Stimulated activated CD4-positive, alpha-beta T cell treated with anti-CD3 and anti-CD28 coated beads, Interleukin-4, amount 100 ng/mL, for 4 hours (primary cell): ENCODE measurements around the gene CMKLR1.

ENCODE experiments used
- DNase-seq, 2 experiments: peaks; one replicate each; pipeline ENCODE4 v3.0.0-alpha.2; 2020

Gene CMKLR1

GRCh38 chr12:108313606-108314351, 25.3 kb downstream of the CMKLR1 start:
- no peak for DNase-seq

DNA sequence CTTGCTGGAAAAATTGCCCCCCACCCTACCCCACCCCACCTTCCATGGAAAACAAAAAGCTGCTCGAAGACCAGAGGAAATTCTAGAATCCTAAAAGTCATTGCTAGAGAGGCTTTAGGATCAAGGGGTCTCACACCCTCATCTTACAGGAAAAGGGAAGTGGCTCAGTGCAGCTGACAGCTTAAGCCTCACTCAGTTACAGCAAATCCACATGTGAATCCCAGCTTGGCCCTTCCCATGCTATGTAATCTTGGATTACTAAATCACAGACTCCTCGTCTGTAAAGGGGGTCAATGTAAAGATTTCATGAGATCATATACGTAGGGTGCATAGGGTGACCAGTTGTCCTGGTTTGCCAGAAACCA, 25.9 kb downstream of the CMKLR1 start:
- no peak for DNase-seq

DNA sequence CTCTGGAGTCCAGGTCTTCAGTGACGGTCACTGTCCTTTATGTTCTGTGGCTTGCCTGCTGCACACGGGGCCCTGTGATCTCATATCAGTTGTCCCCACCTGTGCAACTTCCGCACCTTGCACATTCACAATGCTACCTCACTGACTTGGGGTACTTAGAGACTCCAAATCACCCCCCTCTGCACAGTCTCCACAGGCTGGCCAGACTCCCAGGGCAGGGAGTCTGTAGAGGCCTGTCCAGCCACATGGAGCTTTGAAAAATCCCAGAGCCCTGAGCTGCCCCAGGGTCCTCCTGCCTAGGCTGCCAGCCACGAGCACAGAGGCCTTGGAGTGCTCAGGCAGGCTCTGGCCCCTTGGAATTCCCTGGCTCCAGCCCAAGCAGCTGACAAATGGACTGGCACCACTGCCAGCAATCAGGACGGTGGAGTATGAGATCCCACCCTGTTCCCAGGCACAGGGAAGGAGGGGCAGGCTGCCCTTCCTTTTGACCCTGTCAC, 26.4 kb downstream of the CMKLR1 start:
- no peak for DNase-seq

- no peak for DNase-seq
These were observed 26.9 kb downstream of the CMKLR1 start for GRCh38 chr12:108312073-108312659.

GRCh38 chr12:108311605-108312004, 27.5 kb downstream of the CMKLR1 start:
- no peak for DNase-seq

GRCh38 chr12:108310489-108310888, 28.6 kb downstream of the CMKLR1 start:
- no peak for DNase-seq

DNA sequence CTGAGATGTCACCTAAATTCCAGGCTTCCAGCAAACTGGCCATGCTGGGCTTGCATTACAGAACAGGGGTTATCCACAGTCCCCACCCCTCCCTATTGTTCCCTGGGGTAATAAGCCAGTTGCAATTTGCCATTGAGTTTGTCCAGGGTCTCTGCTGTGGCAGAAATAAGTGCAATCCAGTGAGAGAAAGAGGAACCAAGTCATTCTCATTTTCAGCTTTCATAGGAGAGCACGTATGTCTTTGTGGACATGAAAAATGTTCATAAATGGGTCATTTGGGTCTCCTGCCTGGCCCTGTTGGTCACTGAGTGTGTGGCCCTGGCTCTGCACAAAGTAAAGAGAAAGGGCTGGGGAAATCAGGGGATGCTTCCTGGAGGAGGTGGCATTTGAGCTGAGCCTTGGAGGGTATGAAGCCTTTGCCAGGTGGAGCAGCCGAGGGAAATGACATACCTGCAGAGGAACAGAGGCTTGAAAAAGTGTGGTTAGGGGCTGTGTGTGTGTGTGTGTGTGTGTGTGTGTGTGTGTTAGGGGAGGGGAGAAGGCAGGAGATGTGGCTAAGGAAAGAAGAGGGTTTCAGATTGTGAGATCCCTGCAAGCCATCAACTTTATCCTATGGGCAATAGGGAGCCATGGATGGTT, 29.3 kb downstream of the CMKLR1 start:
- no peak for DNase-seq

GRCh38 chr12:108308395-108309085, 30.6 kb downstream of the CMKLR1 start:
- DNase-seq: no peak

GRCh38 chr12:108307006-108307405, 32.1 kb downstream of the CMKLR1 start:
- DNase-seq: no peak

DNA sequence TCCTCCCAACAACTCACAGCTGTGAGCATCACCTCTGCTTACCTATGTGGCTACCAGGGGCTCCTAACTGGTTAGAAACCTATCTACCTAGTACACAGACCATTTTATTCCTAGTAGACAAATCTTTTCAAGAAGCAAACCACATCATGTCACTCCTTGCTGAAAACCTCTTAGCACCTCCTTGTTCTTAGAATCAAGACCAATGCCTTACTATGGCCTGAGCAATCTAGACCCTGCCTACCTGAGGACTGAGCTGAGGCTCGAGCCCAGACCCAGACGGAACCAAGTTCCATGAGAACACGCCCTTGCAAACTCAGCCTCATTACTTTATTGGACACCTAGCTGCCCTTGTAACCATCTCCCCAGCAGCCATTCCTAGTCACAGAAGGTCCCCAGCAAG, 32.6 kb downstream of the CMKLR1 start:
- DNase-seq: no peak

- DNase-seq: no peak
These were observed 33.1 kb downstream of the CMKLR1 start for GRCh38 chr12:108305991-108306501.

DNA sequence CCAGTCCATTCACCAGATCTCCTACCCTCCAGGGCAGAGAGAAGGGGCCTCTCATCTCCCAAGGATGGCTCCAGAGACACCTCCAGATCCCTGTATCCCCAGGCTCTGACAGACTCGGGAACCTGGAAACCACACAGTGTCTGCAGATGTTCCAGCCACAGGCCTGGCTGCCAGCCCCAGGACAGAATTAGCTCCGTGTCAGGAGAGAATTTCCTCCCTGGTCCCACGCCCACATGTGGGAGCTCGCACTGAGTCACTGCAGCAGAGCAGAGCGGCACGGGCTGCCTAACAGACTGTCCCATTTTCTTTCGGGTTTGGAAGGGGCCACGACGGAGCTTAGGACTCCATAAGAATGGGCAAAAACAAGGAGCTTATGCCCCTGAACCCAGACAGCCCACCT, 33.6 kb downstream of the CMKLR1 start:
- DNase-seq: no peak

DNA sequence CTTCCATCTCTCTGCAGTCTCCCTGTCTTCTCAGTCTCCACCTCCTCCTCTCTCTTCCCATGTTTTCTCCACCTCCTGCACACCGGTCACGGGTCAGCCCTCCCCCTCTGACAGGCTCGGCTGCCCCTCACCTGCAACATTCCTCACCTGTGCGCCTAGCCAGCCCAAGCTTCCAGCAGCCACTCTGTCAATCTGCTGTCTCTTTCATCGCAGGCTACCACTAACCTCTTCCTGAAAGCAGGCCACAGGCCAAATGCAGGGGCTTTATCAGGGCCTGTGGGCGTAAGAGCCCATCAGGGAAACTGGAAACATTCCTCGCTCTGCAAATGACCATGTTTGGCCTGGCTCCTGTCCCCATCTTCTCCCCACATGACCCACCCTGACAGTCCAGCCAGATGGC, 34.5 kb downstream of the CMKLR1 start:
- no peak for DNase-seq

DNA sequence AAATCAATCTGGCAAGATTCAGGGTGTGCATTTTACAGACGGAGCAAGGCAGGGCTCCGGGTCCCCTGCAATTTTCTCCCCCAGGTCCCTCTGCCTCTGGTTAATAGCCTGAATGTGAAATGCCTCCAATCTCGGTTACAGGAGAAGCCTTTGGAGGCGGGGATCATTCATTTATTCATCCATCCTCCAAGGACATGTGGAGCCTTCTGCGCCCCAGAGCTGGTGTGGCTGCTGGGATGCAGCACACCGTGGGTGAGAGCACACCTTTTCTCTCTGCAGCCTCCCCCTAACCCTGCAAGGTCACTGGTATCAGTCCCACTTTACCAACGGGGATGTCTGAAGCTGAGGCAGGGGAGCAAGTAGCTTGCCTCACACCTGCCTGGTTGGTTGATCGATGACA, 35.4 kb downstream of the CMKLR1 start:
- DNase-seq: no peak

- no peak for DNase-seq
These were observed 36.5 kb downstream of the CMKLR1 start for GRCh38 chr12:108302403-108303311.

DNA sequence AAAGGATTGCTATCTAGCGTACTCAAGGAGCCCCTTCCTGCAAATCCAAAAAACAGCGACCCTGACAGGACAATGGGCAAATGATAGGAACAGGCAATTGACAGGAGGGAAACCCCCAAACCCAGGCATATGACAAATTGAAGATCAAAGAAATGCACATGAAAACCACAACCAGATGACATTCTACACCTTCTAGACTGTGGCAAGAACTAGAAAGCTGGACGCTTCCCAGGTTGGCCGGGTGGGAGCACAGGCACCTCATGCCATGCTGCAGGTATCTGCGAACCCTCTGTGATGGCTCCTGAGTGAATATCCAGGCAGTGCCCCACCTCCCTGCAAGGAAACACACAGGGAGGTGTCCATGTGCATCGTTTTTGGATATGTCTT, 37.1 kb downstream of the CMKLR1 start:
- DNase-seq: no peak

GRCh38 chr12:108301346-108301745, 37.8 kb downstream of the CMKLR1 start:
- no peak for DNase-seq

DNA sequence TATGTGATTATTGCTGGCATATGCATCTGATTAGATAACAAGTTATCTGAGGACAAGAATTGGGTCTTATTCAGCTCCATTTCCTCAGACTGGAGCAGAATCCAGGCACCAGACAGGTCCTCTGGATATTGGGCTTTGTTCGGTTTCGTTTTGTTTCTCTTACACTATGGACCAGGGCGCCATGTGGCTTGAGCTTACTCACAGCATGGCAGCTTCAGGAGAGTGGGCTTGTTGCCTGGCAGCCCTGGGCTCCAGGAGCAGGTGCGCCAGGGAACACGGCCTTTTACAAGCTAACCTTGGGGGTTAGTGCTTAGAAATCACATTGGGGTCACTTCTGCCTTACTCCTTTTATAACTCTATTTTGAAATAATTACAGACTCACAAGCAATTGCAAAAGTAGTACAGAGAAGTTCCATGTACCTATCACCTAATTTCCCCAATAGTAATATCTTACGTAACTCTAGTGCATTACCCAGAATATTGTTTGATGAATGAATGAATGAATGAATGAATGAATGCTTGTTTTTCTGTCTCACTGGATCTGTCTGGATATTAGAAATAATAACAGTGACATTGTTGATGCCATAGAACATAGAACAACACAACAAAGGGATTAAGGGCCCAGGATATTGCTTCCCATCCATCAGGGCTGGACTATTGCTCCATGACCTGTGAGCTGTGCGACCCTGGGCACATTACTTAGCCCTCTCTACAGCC, 39.0 kb downstream of the CMKLR1 start:
- no peak for DNase-seq

GRCh38 chr12:108299516-108299915, 39.6 kb downstream of the CMKLR1 start:
- DNase-seq: no peak

DNA sequence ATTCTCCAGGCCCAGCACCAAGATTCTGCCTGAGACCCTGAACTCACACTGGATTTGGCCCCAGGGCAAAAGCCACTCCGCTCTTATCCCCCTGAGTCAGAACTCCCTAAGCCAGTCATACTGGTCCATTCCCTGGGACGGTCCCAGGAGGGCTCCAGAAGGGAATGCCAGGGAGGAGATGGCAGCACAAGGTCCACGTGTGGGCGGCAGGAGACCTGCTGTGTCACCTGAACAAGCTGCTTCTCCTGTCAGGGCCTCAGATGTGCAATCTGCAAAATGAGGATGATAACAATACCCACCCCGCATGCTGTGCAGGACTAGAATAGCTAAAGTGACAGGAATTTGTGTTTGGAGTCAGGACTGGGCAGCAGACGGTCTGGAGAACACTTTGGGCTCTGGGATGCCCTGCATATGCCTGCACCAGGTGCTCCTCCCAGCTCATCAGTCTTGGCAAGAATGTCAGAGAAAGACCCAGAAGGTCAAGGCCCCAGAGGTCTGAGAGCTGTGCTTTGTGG, 40.3 kb downstream of the CMKLR1 start:
- DNase-seq: no peak
